ENCODE results near the gene CXCR1.
A peak's percentile ranks its signal among the peaks of the same experiment; 100 is the strongest.
"Not testable (repeated sequence)": the region's sequence is repeated elsewhere in the genome, so short reads cannot be mapped to it uniquely, and the experiment has no call there.

The CXCR1 gene

DNA sequence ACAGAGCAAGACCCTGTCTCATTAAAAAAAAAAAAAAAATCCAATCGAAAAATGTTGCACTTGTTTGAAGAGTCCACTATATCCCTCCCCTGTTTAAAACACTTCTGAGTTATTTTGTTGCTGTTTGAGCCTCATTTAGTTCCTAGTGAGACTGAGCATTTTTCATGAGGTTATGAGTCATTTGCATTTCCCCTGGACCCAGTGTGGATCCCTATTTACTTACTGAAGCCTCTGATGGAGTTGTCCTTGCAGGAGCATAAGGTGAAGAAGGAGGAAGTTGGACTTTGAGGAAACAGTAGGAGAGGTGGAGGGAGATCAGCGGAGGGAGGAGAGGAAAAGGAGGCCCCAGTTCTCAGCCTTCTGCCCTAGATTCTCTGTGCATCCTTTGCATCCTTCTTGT lies 5.1 kb downstream of the CXCR1 start:
- DNase-seq (ENCODE audit: low read depth) = no peak

DNA sequence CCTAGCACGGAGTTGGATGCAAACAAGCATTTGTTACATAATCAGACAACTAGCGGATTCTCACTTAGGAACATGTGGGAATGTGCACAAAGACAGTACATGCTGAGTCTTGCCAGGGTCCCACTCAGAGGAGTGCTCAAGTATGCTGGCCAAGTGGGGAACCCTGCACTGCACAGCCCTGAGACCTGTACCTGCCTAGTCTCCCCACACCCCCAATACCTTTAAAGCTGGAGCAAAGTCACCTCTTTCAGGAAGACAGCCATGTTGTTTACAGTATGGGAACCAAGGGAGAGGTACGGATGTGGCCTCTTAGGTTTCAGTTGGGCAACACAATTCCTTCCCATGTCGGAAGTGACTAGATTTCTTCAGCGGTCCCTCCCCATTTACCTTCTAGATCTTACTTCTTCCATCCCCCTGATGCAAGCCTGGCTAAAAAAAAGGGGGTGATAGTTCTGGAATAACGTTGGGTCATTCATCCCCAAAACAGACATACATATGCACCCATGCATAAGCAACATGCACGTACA lies 10.7 kb downstream of the CXCR1 start:
- no peak for DNase-seq (ENCODE audit: low read depth)

- no peak for DNase-seq (ENCODE audit: low read depth)
Measured at GRCh38 chr2:218152777-218153176, 14.0 kb downstream of the CXCR1 start.

DNA sequence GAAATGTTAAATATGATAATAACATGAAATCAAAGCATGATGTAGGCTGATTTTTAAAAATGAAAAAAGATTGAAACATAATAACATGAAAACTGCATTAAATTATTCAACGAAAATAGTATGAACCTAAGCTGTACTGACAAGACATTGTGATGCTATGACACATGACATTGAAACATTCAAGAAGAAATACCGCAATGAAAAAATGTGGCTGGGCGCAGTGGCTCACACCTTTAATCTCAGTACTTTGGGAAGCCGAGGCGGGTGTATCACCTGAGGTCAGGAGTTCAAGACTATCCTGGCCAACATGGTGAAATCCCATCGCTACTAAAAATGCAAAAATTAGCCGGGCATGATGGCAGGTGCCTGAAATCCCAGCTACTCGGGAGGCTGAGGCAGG lies 14.6 kb downstream of the CXCR1 start:
- no peak for DNase-seq (ENCODE audit: low read depth)

GRCh38 chr2:218149848-218150440 lies 16.8 kb downstream of the CXCR1 start:
- no peak for DNase-seq (ENCODE audit: low read depth)

DNA sequence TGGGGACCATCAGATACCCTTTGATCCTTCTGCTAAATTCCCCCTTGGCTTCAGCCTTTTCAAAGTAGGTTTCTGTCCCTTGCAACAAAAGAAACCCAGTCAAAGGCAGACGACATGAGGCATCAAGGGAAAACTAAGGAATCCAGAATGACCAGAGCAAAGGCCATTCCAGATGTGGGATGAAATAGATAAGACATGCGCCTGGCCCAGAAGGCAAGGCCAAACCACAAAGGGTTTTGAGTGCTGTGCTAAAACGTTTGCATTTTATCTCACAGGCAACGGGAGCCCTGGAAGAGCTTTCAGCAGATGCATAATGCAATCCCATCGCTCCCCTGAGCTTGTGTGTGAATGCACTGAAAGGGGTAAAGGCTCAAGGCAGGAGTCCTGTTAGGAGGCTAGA lies 17.7 kb downstream of the CXCR1 start:
- no peak for DNase-seq (ENCODE audit: low read depth)

- no peak for DNase-seq (ENCODE audit: low read depth)
Measured at GRCh38 chr2:218146056-218146455, 20.7 kb downstream of the CXCR1 start.

DNA sequence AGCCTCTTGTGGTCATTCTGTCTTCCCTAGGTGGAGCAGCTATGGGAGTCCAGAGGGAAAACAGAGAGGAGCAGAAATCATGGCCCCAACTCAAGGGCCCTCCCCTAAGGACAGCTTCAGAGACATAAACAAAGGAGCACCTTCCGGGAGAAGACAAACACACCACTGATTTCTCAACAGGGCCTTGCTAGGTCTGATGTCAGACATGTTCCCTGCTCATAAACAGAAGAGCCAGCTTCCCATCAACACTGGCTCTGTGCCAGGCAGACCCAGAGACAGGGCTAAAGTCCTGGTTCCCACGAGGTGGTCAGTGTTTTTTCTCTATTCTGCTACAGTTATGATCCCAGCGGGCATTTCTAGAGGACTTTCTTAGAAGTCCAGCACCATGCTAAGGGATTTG lies 21.6 kb downstream of the CXCR1 start:
- no peak for DNase-seq (ENCODE audit: low read depth)

DNA sequence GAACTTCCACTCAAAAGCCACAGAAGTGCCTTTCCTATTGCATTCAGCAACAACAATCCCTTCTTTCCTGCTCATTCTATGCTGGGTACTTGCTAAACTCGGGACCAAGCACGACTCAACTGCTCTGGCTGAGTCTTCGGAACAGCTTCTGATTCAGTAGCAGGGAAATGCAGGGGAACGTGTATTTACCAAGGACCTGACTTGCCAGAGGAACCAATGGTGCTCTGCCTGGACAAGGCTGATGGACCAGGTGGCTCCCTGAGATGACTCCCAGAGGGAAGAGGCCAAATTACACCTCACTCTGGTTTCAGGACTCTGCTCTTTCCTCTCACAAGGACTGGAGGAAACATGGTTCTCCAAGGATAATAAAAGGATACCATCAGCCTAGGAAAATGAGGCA lies 28.7 kb downstream of the CXCR1 start:
- DNase-seq (ENCODE audit: low read depth) = no peak

- DNase-seq (ENCODE audit: low read depth) = no peak
Measured at GRCh38 chr2:218137514-218137913, 29.2 kb downstream of the CXCR1 start.

- DNase-seq (ENCODE audit: low read depth) = no peak
Measured at GRCh38 chr2:218130822-218131221, 35.9 kb downstream of the CXCR1 start.

- DNase-seq (ENCODE audit: low read depth) = no peak
Measured at GRCh38 chr2:218130377-218130776, 36.4 kb downstream of the CXCR1 start.

- no peak for DNase-seq (ENCODE audit: low read depth)
Measured at GRCh38 chr2:218129458-218130135, 37.2 kb downstream of the CXCR1 start.

DNA sequence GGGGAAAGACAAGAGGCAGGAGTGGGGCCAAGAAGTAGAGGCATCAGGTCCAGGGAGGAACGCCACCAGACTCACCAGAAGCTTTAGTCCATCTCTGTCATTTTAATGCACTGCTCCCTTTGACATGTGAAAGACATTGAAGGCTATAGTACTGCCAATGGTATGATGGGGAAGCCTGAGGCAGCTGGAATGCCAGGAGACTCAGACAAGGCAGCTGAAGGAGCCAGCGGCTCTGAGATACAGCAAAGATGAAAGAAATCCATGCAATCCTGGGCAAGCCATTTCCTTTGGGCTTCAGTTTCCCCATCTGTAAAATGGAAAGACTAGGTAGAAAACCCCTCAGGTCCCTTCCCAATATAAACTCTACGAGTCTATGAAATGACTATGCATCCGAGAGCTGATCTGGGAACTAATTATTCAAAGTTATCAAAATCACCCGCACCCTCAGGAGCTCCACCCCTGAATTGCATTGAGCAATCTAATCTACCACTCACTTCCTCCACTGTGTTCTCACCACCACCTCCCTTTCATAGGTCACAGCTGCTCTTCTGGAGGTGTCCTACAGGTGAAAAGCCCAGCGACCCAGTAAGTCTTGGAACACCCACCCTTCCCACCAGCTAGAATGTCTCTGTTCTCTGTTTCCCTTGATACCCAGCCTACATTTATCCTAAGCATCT lies 37.8 kb downstream of the CXCR1 start:
- no peak for DNase-seq (ENCODE audit: low read depth)

- no peak for DNase-seq (ENCODE audit: low read depth)
Measured at GRCh38 chr2:218127929-218128455, 38.8 kb downstream of the CXCR1 start.

- DNase-seq (ENCODE audit: low read depth) = no peak
Measured at GRCh38 chr2:218125626-218126080, 41.1 kb downstream of the CXCR1 start, which contains the start of gene CXCR2. CXCR2 (plus strand) TSS chr2:218126028; CDS start chr2:218134802, 8,774 bp downstream.

- DNase-seq (ENCODE audit: low read depth) = no peak
Measured at GRCh38 chr2:218125095-218125494, 41.7 kb downstream of the CXCR1 start.

- DNase-seq (ENCODE audit: low read depth) = peak; percentile 0
Measured at GRCh38 chr2:218123986-218124385, 42.8 kb downstream of the CXCR1 start.

DNA sequence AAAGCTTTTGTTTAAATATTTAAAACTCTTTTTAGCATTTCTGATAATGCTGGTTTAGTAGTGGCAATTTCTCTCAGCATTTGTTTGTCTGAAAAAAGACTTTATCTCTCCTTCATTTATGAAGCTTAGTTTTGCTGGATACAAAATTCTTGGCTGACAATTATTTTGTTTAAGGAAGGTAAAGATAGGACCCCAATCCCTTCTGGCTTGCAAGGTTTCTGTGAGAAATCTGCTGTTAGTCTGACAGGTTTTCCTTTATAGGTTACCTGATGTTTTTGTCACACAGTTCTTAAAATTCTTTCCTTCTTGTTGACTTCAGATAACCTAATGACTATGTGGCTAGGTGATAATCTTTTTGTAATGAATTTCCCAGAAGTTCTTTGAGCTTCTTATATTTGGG lies 44.5 kb downstream of the CXCR1 start:
- DNase-seq (ENCODE audit: low read depth) = not testable (repeated sequence)

DNA sequence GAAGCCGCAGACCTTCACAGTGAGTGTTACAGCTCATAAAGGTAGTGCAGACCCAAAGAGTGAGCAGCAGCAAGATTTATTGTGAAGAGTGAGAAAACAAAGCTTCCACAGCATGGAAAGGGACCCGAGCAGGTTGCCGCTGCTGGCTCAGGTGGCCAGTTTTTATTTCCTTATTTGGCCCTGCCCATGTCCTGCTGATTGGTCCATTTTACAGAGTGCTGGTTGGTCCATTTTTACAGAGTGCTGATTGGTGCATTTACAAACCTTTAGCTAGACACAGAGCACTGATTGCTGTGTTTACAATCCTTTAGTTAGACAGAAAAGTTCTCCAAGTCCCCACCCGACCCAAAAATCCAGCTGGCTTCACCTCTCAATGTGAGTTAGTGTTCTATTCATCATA lies 45.0 kb downstream of the CXCR1 start:
- not testable (repeated sequence) for DNase-seq (ENCODE audit: low read depth)

All from non-pigmented ciliary epithelial cell (primary cell).